PC-3 (cell line): ENCODE measurements around the gene REELD1. TPM values are rescaled to one million over a fixed set of nuclear protein-coding genes. Genes with fewer than 3 reads are reported as not detected.

Experiments
- ATAC-seq: fragments of 200-7000 bp; cut with Tn5 transposase; 2 replicates; pipeline ENCODE4 v1.9.1; 2020; ENCODE audit warnings: mild to moderate bottlenecking, moderate library complexity
- BruUV-seq: library from RNA; stranded (reverse); fragments of 400-500 nt; replicated peaks from 2 replicates; lab custom pipeline; 2021; lab: Mats Ljungman, UMichigan
- CTCF ChIA-PET: fragments of 300-600 bp; sonication (Branson Sonifier 250); formaldehyde crosslinking; loops from one replicate; lab custom pipeline; 2022; ENCODE audit warnings: antibody characterized with exemption; lab: Charles Lee
- POLR2A ChIA-PET: fragments of 300-600 bp; sonication (Branson Sonifier 250); formaldehyde crosslinking; loops from one replicate; lab custom pipeline; 2022; ENCODE audit warnings: antibody characterized with exemption; ENCODE audit not compliant: unreplicated experiment; lab: Charles Lee
- DNase-seq: peaks from one replicate; pipeline ENCODE4 v3.0.0-alpha.2; 2015
- H2AFZ ChIP-seq: fragments of 300-600 bp; sonication (generic); 2 replicates; pipeline ENCODE4 v1.6.0; 2016; ENCODE audit warnings: antibody characterized with exemption, low read length
- H3F3A ChIP-seq: fragments of 300-600 bp; sonication (generic); one replicate; pipeline ENCODE4 v1.6.0; 2017; ENCODE audit warnings: antibody characterized with exemption, low read length, control low read depth, mild to moderate bottlenecking; ENCODE audit not compliant: unreplicated experiment
- H3K27ac ChIP-seq: fragments of 300-600 bp; sonication (generic); 2 replicates; pipeline ENCODE4 v1.5.1; 2016; ENCODE audit warnings: mild to moderate bottlenecking, low read length
- H3K27me3 ChIP-seq: fragments of 300-600 bp; sonication (generic); 2 replicates; pipeline ENCODE4 v1.6.1; 2016; ENCODE audit warnings: low read length, mixed read lengths
- H3K36me3 ChIP-seq: fragments of 300-600 bp; sonication (generic); 2 replicates; pipeline ENCODE4 v1.6.1; 2016; ENCODE audit warnings: low read depth, mixed run types, low read length, mixed read lengths
- H3K4me1 ChIP-seq: fragments of 300-600 bp; sonication (generic); 2 replicates; pipeline ENCODE4 v1.5.1; 2016; ENCODE audit warnings: low read length; ENCODE audit not compliant: insufficient read depth
- H3K4me2 ChIP-seq: fragments of 300-600 bp; sonication (generic); 2 replicates; pipeline ENCODE4 v1.6.0; 2016; ENCODE audit warnings: low read length
- H3K4me3 ChIP-seq: fragments of 300-600 bp; sonication (generic); 2 replicates; pipeline ENCODE4 v1.5.1; 2016; ENCODE audit warnings: mild to moderate bottlenecking, low read length, mixed read lengths
- H3K79me2 ChIP-seq: fragments of 300-600 bp; sonication (generic); 2 replicates; pipeline ENCODE4 v1.6.1; 2017; ENCODE audit warnings: low read length, mixed read lengths
- H3K9ac ChIP-seq: fragments of 300-600 bp; sonication (generic); 2 replicates; pipeline ENCODE4 v1.6.0; 2016; ENCODE audit warnings: mild to moderate bottlenecking, low read length
- H3K9me2 ChIP-seq: fragments of 300-600 bp; sonication (generic); replicated peaks from 2 replicates; pipeline ENCODE4 v1.6.1; 2016; ENCODE audit warnings: mixed run types, low read length, mixed read lengths
- H3K9me3 ChIP-seq: fragments of 300-600 bp; sonication (generic); 2 replicates; pipeline ENCODE4 v1.6.1; 2016; ENCODE audit warnings: low read length, mixed read lengths
- H4K20me1 ChIP-seq: fragments of 300-600 bp; sonication (generic); 2 replicates; pipeline ENCODE4 v1.6.1; 2016; ENCODE audit warnings: low read length, mixed read lengths
- CTCF ChIP-seq: fragments of 300-600 bp; sonication (generic); conservative IDR thresholded peaks from 2 replicates; pipeline ENCODE4 v1.5.1; 2017; ENCODE audit warnings: antibody characterized with exemption, low read depth, mild to moderate bottlenecking, low read length
- EZH2 ChIP-seq: fragments of 300-600 bp; sonication (generic); IDR thresholded peaks from one replicate; pipeline ENCODE4 v1.6.1; 2017; ENCODE audit warnings: antibody characterized with exemption, mild to moderate bottlenecking, low read length; ENCODE audit not compliant: unreplicated experiment
- EZH2phosphoT487 ChIP-seq: fragments of 300-600 bp; sonication (generic); IDR thresholded peaks from 2 replicates; pipeline ENCODE4 v1.6.1; 2018; ENCODE audit warnings: mild to moderate bottlenecking, antibody characterized with exemption, low read length, borderline replicate concordance
- intact Hi-C: fragments of 100-400 bp; cut with micrococcal nuclease; formaldehyde crosslinking; loops from 2 replicates; pipeline ENCODE4 v1.9.0; 2023
- total RNA-seq: library from RNA; depleted of rRNA; stranded (reverse); fragments of >200 nt; gene quantifications from 2 replicates; pipeline ENCODE4 v1.2.3, GENCODE V29; 2014

Gene REELD1
- total RNA-seq, 1 experiment from 2014 or later = not detected

GRCh38 chr4:146193628-146194027 lies 20.7 kb upstream of the REELD1 start:
- H3K9ac ChIP-seq = no peak overlapping the region
- ATAC-seq (no peak), DNase-seq (no peak)
- intact Hi-C loops = no loop called here
- no peak overlapping the region for H3K27ac ChIP-seq
- H3K36me3 ChIP-seq = peaks cover 18% of the 10 kb centered on the region
- BruUV-seq = no TSS peak
- POLR2A ChIA-PET = no interaction called here
- no peaks in the 10 kb centered on the region for H3F3A ChIP-seq
- H3K27me3 ChIP-seq = no peaks in the 10 kb centered on the region
- CTCF ChIA-PET = no interaction called here
- H3K4me1 ChIP-seq = no peaks in the 10 kb centered on the region
- no peak overlapping the region for H3K4me3 ChIP-seq
- no peaks in the 10 kb centered on the region for H3K9me2 ChIP-seq
- H3K4me2 ChIP-seq = no peak overlapping the region
- H2AFZ ChIP-seq = no peak overlapping the region
- TF ChIP-seq CTCF (no peak), EZH2phosphoT487 (no peak), EZH2 (no peak)
- H4K20me1 ChIP-seq = no peaks in the 10 kb centered on the region
- H3K9me3 ChIP-seq = no peaks in the 10 kb centered on the region
- H3K79me2 ChIP-seq = no peaks in the 10 kb centered on the region

GRCh38 chr4:146194212-146194611 lies 20.1 kb upstream of the REELD1 start:
- DNase-seq (no peak), ATAC-seq (no peak)
- ChIA-PET POLR2A (no interaction called here), CTCF (no interaction called here)
- H3F3A ChIP-seq = no peaks in the 10 kb centered on the region
- no peak overlapping the region for H3K4me2 ChIP-seq
- H3K27me3 ChIP-seq = no peaks in the 10 kb centered on the region
- H3K9me2 ChIP-seq = no peaks in the 10 kb centered on the region
- BruUV-seq = no TSS peak
- H3K4me3 ChIP-seq = no peak overlapping the region
- H3K9me3 ChIP-seq = no peaks in the 10 kb centered on the region
- intact Hi-C loops = no loop called here
- TF ChIP-seq EZH2 (no peak), EZH2phosphoT487 (no peak), CTCF (no peak)
- no peak overlapping the region for H3K27ac ChIP-seq
- no peaks in the 10 kb centered on the region for H3K79me2 ChIP-seq
- H3K36me3 ChIP-seq = peaks cover 16% of the 10 kb centered on the region
- H2AFZ ChIP-seq = no peak overlapping the region
- H4K20me1 ChIP-seq = no peaks in the 10 kb centered on the region
- no peaks in the 10 kb centered on the region for H3K4me1 ChIP-seq
- H3K9ac ChIP-seq = no peak overlapping the region

GRCh38 chr4:146202665-146203064 lies 11.7 kb upstream of the REELD1 start:
- ATAC-seq (no peak), DNase-seq (no peak)
- H3K36me3 ChIP-seq = no peaks in the 10 kb centered on the region
- H3K9me2 ChIP-seq = no peaks in the 10 kb centered on the region
- ChIA-PET CTCF (no interaction called here), POLR2A (interaction anchor here (0.6 kb wide), 1 partner anchor 707 kb away, joined by 5 read pairs; no protein-coding TSS in a partner anchor)
- no peaks in the 10 kb centered on the region for H3K4me1 ChIP-seq
- H3K9ac ChIP-seq = no peak overlapping the region
- no TSS peak for BruUV-seq
- no peaks in the 10 kb centered on the region for H3F3A ChIP-seq
- no peaks in the 10 kb centered on the region for H3K79me2 ChIP-seq
- H3K4me2 ChIP-seq = no peak overlapping the region
- TF ChIP-seq CTCF (no peak), EZH2 (no peak), EZH2phosphoT487 (no peak)
- H3K9me3 ChIP-seq = no peaks in the 10 kb centered on the region
- intact Hi-C loops = no loop called here
- H3K4me3 ChIP-seq = no peak overlapping the region
- no peaks in the 10 kb centered on the region for H3K27me3 ChIP-seq
- H4K20me1 ChIP-seq = no peaks in the 10 kb centered on the region
- no peak overlapping the region for H2AFZ ChIP-seq
- no peak overlapping the region for H3K27ac ChIP-seq
